GM19099 (cell line): ENCODE data around the gene HHATL.

Source experiments
- POLR2A ChIP-seq: IDR thresholded peaks from 3 replicates; pipeline ENCODE4 v1.6.1; 2011; ENCODE audit warnings: low read depth; ENCODE audit not compliant: insufficient read length; ENCODE audit errors: extremely low read depth

The HHATL gene

GRCh38 chr3:42708611-42709151 lies 6.1 kb upstream of the HHATL start:
- TF ChIP-seq POLR2A, result no peak

DNA sequence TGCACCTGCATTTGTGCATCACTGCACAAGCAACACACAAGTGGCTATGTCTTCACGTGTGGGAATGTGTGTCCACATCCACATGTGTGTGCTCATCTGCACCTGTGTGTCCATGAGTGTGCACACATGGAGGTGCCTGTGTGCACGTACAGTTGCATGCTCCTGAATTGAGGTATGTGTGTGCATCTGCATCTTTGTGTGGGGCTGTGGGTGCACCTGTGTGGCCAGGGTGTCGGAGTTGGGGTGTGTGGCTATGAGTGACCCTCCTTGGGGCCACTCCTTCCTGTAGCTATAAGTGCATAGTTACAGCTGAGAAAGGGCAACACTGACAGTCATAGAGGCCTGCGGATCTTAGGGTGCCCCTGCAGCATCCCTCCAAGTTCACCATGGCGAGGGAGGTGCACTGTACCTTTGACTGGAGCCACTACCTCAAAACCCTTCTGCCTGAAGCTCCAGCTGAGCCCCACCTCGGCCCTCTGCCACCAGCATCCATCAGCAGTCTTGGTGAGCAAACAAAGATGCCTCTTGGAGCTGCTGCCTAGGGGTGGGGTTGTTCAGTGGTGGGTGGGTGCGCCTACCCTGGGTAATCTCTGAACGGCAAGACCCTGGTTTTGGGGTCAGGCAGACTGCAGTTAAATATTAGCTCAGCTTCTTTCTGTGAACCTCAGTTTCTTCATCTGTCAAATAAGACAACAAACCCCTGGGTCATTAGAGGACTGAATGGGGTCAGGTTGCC lies 5.2 kb upstream of the HHATL start:
- no peak for TF ChIP-seq POLR2A

DNA sequence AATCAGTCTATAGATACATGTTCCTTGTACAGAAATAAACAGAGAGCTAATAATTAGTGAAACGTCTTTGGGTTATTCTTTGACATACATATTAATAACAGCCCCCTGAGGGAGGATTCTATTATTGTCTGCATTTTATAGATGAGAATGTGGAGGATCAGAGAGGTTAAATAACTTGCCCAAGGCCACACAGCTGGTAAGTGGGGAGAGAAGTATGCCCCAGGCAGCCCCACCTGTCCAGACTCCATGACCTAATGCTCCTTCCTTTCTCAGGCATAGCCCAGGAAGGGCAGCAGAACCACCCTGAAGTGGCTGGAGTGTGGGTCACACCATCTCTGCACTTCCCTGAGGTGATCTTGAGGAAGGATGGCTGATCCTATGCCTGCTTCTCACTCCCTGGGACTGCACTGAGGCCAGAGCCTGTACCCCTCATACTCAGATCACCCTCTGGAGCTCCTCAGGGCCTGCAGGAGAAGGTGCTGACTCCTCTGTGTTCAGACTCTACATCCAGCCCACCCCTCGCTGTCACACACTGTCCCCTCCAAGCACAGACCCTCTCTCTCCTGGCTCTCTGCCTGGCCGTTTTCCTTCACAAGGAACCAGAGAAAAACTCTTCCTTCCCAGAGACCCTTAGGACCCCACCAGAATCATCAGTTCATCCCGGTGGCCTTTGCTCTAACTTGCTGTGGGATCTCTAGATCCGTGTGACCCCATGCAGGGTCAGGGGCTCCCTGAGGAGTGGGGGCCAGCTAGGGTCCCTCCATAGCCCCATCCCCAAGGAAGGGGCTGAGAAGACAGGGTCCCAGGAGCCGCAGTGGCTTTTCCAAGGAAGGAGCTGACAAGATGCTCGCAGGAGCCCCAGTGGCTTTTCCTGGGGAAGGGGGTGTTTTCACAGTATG lies 4.4 kb upstream of the HHATL start:
- TF ChIP-seq POLR2A, result no peak

DNA sequence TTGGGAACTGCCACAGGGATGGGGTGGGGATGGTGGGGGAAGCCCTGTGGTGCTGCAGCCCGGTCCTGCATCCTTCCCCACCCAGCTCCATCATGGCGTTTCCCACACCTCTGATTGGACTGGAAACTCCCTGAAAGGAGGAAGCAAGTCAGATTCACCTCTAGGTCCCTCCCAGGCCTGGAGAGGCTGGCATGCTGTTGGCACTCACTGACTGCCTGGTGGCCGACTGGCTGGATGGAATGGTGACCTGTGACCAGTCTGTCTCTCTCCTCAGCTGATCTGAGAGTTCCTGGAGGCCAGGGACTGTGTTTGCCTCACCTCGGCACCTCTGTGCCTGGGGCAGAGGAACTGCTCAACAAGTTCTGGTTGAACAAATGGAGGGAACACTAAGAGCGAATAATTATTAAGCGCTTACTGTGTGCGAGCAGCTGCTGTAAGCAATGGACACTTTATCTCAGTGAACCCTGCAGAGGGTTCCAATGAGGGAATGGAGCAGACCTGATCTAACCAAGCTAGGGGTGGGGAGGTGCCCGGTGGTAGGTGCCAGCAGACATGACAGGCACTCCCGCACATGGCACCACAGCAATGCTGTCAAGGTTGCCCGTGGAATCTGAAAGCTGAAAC lies 3.5 kb upstream of the HHATL start:
- no peak for TF ChIP-seq POLR2A

DNA sequence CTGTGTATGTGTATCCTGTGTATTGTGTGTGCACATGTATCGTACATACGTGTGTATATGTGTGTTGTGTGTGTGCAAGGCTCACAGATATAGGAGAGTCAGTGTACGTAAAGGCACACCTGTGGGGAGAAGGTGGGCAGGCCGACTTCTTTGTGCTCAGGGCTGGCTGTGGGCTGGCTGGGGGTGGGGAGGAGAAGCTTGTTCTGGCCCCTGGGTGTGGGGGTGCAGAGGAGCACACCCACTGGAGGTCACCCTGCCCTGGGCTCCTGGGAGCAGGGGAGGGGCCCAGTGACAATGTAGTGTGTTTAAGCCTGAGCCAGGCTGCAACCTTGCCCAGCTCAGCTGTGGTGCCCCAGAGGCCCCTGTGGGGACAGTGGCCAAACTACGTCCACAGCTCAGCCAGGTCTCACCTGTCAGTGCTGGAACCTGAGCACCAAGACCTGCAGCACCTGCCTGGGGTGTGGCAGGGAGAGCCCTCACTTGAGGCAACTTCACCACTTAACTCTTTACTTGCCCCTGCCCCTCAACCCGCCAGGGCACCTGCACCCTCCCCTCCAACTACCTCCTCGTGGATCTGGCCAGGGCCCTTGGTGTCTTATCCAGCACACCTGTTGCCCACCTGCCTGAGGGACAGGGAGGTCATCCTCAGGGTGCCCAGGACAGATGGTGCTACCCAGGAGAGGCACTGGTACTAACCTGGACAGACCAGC lies 2.6 kb upstream of the HHATL start:
- no peak for TF ChIP-seq POLR2A

GRCh38 chr3:42704136-42704841 lies 1.7 kb upstream of the HHATL start:
- no peak for TF ChIP-seq POLR2A

DNA sequence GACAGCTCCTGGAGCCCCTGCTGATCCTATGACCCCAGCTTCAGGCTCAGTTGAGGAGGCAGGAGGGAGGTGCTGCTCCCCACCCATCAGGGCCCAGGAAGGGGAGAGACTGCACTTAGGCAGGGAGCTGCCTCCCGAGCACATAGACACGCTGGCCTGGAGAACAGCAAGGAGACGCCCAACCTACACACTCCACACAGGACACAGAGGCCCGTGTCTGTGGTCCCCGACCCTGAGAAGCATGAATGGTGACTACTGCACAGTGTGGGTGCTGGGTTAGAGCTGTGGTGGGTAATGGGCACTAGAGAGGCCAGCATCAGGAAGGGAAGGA lies 1.1 kb upstream of the HHATL start:
- TF ChIP-seq POLR2A, result no peak

- TF ChIP-seq POLR2A, result no peak
These were observed 540 bp upstream of the HHATL start for GRCh38 chr3:42702982-42703694.

- TF ChIP-seq POLR2A, result no peak
These were observed 1.1 kb downstream of the HHATL start for GRCh38 chr3:42701371-42702065.

DNA sequence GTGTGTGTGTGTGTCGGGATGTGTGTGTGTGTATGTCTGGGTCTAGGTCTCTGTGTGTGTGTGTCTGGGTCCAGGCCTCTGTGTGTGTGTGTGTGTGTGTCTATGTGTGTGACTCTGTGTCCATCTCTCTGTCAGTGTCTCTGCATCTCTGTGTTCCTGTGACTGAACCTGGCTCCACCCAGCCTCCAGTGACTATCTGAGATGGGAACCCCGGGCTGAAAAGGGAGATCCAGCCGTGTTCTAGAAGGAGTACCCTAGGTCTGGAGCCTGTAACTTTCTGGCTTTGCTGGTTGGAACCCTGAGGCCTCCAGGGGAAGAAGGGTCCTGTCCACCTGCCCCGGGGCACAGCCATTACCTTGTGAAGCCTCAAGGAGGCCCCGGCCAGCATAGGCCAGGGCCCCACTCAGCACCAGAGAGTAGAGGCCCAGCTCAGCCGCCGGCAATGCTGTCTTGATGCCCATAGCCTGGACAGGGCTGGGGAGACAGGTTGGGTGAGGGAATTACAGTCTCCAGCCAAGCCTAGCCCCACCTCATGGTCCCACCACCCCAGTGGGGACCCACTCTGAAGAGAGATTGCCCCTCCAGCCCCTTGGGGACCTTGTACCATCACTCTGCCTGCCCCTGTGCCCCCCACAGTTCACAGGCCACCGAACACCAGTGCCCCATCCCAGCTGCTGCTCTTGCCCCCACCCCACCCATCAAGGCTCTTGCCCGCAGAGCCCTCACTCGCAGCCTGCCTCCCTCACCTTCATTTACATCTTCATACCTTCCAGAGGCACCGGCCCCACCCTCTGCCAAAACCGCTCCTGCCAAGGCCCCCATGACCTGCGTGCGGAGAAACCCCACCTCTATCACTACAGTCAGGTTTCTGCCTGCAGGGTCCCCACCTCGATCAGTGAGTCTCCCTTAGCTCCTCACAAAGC lies 2.0 kb downstream of the HHATL start:
- TF ChIP-seq POLR2A, result no peak

GRCh38 chr3:42699511-42699971 lies 3.1 kb downstream of the HHATL start:
- TF ChIP-seq POLR2A, result no peak

GRCh38 chr3:42698911-42699230 lies 3.7 kb downstream of the HHATL start:
- no peak for TF ChIP-seq POLR2A
